ENCODE results near the gene HYDIN. TPM values are rescaled to one million over a fixed set of nuclear protein-coding genes. Genes with fewer than 3 reads are reported as not detected.

Gene HYDIN
- total RNA-seq, 2 experiments from 2014 or later: not detected

DNA sequence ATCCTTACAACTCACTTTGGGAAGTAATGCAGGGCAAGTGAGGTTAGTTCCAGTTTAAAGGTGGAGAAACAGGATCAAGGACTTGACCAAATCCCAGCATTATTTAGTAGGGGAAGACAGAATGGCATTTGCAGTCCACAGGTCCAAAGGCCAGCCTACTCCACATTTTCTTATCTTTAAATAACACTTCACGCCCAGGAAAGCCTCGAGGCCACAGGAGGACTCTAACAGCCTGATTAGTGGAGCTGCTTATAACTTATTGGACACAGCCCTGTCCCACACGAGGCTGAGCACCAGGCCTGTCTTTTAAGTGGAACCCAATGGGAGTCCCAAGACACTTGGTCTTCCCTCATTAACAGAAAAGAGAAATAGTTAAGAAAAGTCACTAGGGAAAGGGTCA, 12.1 kb upstream of the HYDIN start:
- Histone ChIP-seq H3K4me2 (ENCODE audit: low read length) (no peak overlapping the region), H2AFZ (ENCODE audit: low read length) (no peak overlapping the region), H3K27ac (ENCODE audit: low read depth, low read length, poor library complexity, severe bottlenecking) (no peak overlapping the region), H3K9me2 (ENCODE audit: insufficient read depth, low read length) (no peaks in the 10 kb centered on the region), H3K4me3 (ENCODE audit: low read depth, low read length, poor library complexity, severe bottlenecking) (no peak overlapping the region), H3K36me3 (ENCODE audit: insufficient read depth, low read length) (no peaks in the 10 kb centered on the region), H3K79me2 (ENCODE audit: insufficient read depth, low read depth, low read length) (no peaks in the 10 kb centered on the region), H4K20me1 (ENCODE audit: insufficient read depth, low read length) (no peaks in the 10 kb centered on the region), H3K9me3 (ENCODE audit: low read length) (no peaks in the 10 kb centered on the region), H3K4me1 (ENCODE audit: insufficient read depth, low read length, poor library complexity, severe bottlenecking) (no peaks in the 10 kb centered on the region)
- ChIA-PET CTCF (ENCODE audit: unreplicated experiment) (no interaction called here), POLR2A (no interaction called here)
- no peak for DNase-seq (ENCODE audit: low spot score)
- intact Hi-C loops (cut with micrococcal nuclease; ENCODE audit: unreplicated experiment): no loop called here
- TF ChIP-seq CTCF (conservative IDR thresholded peaks at IDR 0.05; ENCODE audit: low read length): no peak
- TF ChIP-seq EZH2phosphoT487 (IDR thresholded peaks at IDR 0.05; ENCODE audit: borderline replicate concordance, low read depth, low read length): no peak
- no TSS peak for BruUV-seq (replicated peaks)

DNA sequence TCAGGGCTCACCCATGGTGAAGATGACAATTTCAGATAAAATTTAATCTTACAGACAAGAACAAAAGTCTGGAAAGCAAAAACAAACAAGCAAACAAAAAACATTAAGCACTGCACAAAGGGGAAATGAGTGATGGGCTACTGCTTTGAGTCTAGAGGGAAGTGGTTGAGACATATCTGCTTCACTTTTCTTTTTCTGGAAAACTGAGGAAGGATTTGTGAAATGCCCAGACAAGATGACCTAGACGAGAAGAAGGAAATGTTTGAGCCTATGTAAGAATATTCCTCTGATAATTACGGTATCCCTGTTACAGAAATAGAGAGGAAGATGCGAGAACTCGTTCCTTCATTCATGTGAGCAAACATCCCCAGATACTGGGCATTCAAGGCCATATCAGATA, 11.5 kb upstream of the HYDIN start:
- no peak for TF ChIP-seq EZH2phosphoT487 (IDR thresholded peaks at IDR 0.05; ENCODE audit: borderline replicate concordance, low read depth, low read length)
- TF ChIP-seq CTCF (conservative IDR thresholded peaks at IDR 0.05; ENCODE audit: low read length): no peak

DNA sequence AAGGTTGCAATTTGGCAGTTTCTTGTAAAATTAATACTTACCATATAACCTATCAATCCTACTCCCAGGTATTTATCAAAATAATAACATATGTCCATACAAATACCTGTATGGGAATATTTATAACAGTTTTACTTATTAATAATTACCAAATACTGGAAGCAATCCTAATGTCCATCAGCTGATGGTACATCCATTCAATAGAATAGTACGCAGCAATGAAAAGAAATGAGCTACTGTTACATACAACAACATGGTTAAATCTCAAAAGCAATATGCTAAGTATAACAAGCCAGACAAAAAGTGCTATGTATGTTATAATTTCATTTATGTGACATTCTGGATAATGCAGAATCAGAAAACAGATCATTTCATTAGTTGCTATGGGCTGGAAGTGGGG, 1.2 kb downstream of the HYDIN start:
- POLR2A ChIA-PET: no interaction called here
- H3K36me3 ChIP-seq (ENCODE audit: insufficient read depth, low read length): no peaks in the 10 kb centered on the region
- H3K79me2 ChIP-seq (ENCODE audit: insufficient read depth, low read depth, low read length): no peaks in the 10 kb centered on the region
- no peak for DNase-seq (ENCODE audit: low spot score)
- no peak overlapping the region for H3K4me3 ChIP-seq (ENCODE audit: low read depth, low read length, poor library complexity, severe bottlenecking)
- H4K20me1 ChIP-seq (ENCODE audit: insufficient read depth, low read length): no peaks in the 10 kb centered on the region
- TF ChIP-seq EZH2phosphoT487 (IDR thresholded peaks at IDR 0.05; ENCODE audit: borderline replicate concordance, low read depth, low read length) (no peak), CTCF (conservative IDR thresholded peaks at IDR 0.05; ENCODE audit: low read length) (no peak)
- no peak overlapping the region for H3K27ac ChIP-seq (ENCODE audit: low read depth, low read length, poor library complexity, severe bottlenecking)
- no peak overlapping the region for H3K4me2 ChIP-seq (ENCODE audit: low read length)
- H2AFZ ChIP-seq (ENCODE audit: low read length): no peak overlapping the region
- CTCF ChIA-PET (ENCODE audit: unreplicated experiment): no interaction called here
- no TSS peak for BruUV-seq (replicated peaks)
- intact Hi-C loops (cut with micrococcal nuclease; ENCODE audit: unreplicated experiment): no loop called here
- no peaks in the 10 kb centered on the region for H3K4me1 ChIP-seq (ENCODE audit: insufficient read depth, low read length, poor library complexity, severe bottlenecking)
- H3K9me2 ChIP-seq (ENCODE audit: insufficient read depth, low read length): no peaks in the 10 kb centered on the region
- peaks cover 17% of the 10 kb centered on the region; the same call in 1 of the 2 replicates for H3K9me3 ChIP-seq (ENCODE audit: low read length)

More for the DNA sequence above, 11.5 kb upstream of the HYDIN start:
- Histone ChIP-seq H3K9me3 (ENCODE audit: low read length) (no peaks in the 10 kb centered on the region), H3K4me2 (ENCODE audit: low read length) (no peak overlapping the region), H3K36me3 (ENCODE audit: insufficient read depth, low read length) (no peaks in the 10 kb centered on the region), H3K4me1 (ENCODE audit: insufficient read depth, low read length, poor library complexity, severe bottlenecking) (no peaks in the 10 kb centered on the region), H3K27ac (ENCODE audit: low read depth, low read length, poor library complexity, severe bottlenecking) (no peak overlapping the region), H4K20me1 (ENCODE audit: insufficient read depth, low read length) (no peaks in the 10 kb centered on the region), H3K79me2 (ENCODE audit: insufficient read depth, low read depth, low read length) (no peaks in the 10 kb centered on the region), H2AFZ (ENCODE audit: low read length) (no peak overlapping the region), H3K9me2 (ENCODE audit: insufficient read depth, low read length) (no peaks in the 10 kb centered on the region), H3K4me3 (ENCODE audit: low read depth, low read length, poor library complexity, severe bottlenecking) (no peak overlapping the region)
- intact Hi-C loops (cut with micrococcal nuclease; ENCODE audit: unreplicated experiment): no loop called here
- ChIA-PET CTCF (ENCODE audit: unreplicated experiment) (no interaction called here), POLR2A (no interaction called here)
- no peak for DNase-seq (ENCODE audit: low spot score)
- BruUV-seq (replicated peaks): no TSS peak
